OCI-LY7 (cell line): ENCODE results near the gene SPATA2L.

Experiments
- EZH2phosphoT487 ChIP-seq: fragments of 200-600 bp; sonication (generic); IDR thresholded peaks from 2 replicates; pipeline ENCODE4 v1.6.1; 2018; ENCODE audit warnings: low read depth, borderline replicate concordance, mild to moderate bottlenecking, mixed run types, antibody characterized with exemption, low read length, moderate library complexity, mixed read lengths
- TF ChIP-seq, protein P1 (sequence below): fragments of 200-600 bp; sonication (generic); conservative IDR thresholded peaks from 2 replicates; pipeline ENCODE4 v1.5.1; 2014; ENCODE audit warnings: mild to moderate bottlenecking, antibody characterized with exemption, low read length, moderate library complexity, mixed read lengths

GRCh38 chr16:89704281-89704680 lies 2.8 kb upstream of the SPATA2L start:
- TF ChIP-seq, protein P1, sequence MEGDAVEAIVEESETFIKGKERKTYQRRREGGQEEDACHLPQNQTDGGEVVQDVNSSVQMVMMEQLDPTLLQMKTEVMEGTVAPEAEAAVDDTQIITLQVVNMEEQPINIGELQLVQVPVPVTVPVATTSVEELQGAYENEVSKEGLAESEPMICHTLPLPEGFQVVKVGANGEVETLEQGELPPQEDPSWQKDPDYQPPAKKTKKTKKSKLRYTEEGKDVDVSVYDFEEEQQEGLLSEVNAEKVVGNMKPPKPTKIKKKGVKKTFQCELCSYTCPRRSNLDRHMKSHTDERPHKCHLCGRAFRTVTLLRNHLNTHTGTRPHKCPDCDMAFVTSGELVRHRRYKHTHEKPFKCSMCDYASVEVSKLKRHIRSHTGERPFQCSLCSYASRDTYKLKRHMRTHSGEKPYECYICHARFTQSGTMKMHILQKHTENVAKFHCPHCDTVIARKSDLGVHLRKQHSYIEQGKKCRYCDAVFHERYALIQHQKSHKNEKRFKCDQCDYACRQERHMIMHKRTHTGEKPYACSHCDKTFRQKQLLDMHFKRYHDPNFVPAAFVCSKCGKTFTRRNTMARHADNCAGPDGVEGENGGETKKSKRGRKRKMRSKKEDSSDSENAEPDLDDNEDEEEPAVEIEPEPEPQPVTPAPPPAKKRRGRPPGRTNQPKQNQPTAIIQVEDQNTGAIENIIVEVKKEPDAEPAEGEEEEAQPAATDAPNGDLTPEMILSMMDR: no peak
- TF ChIP-seq EZH2phosphoT487: no peak
